Measurements from ENCODE around the gene CLSTN2.

Gene CLSTN2

DNA sequence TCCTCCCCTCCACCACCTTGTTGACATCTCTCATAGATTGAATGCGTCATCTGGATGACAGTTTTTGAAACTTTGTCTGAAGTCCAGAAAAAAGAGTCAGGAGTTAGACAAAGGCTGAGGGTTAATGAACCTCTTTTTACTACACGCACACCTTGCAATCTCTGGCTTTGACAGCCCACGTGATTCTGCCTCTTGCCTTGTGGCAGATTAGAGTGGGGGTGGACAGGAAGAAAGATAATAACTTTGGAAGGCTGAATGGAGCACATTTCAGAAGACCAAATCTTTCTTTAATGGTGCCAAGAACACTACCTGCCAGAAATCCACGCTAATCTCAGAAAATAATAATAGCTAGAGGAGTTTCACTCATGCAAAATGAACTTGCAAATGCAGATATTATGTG is 415.0 kb downstream of the CLSTN2 start:
- DNase-seq: no peak

DNA sequence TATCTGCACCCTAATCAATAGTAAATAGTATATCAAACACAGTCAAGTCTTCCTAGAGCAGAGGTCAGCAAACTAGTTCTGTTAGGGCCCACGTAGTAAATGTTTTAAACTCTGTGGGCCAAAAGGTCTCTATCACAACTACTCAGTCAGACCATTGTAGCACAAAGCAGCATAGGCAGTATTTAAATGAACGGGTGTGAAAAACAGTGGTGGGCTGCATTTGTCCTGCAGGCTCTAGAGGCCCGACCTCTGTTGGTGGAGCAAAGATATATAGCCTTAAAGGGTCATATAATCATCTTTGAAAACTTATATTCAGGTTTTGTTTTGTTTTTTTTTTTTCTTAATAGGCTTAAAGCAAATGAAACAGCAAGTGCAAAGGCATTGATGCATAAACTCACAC is 416.5 kb downstream of the CLSTN2 start:
- DNase-seq: no peak

DNA sequence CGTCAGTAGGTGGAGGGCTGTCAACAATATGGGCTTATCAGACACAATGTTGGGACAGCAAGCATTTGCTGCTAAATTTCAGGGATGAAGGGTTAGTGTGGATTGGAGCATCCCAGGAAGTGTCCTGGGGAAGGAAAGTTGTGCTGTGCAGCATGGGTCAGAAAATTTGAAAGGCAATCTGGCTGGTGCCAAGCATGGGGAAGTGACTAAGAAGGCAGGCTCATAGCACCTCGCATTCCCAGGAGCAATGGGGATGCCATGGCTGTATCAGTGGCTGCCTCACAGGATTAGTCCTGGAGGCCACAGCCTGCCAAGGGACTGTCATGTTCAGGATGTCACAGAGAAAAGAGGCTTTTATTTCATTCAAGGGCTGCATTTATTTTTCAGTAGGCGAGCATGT is 420.5 kb downstream of the CLSTN2 start:
- DNase-seq: no peak

DNA sequence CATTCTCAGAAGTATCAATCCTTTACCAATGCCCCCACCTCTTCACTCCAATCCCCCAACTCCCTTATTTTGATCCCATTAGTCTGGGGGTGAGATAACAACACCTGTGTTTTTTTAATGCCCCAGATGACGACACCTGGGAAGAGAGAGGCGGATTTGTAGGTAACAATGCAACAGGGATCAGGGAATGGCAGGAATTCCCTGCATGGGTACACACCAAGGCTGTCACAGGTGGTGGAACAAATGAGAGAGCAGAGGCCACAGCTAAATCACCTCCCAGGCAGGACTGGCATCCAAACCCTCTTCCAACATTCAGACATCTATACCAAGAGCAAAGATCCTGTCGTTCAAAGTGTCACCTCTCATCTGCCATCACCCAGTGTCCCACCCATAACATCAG is 423.7 kb downstream of the CLSTN2 start:
- DNase-seq: no peak

DNA sequence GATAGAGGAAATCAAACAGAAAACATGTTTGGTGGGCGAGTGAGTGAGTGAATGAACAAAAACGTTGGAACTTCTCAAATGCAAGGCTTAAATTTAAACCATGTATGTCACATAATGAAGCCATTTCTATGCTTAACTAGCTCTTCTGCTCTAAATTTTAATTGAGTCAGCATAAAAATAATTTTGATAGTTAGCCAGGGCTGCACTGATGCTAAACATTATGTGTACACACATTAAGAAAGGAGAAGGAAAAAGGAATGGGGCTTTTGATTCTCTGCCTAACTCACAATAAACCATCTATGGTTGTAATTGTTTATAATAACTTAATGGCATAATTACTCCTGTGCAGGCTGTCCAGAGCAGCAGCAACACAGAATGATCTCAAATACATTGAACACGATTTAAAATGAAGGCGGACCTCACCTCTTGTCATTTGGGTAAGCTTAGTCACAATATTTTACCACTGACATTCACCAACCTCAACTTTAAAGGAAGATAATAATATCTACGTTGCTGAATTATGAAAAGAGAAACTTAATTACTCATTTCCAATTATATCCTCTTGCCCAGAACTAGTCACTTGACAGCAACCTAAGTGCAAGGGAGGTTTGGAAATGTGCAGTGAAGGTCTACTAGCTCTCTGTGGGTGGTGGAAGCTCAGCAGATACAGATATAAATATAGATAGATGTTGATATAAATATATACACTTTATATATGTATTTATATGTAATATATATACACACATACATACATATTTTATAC is 424.4 kb downstream of the CLSTN2 start:
- DNase-seq: no peak

DNA sequence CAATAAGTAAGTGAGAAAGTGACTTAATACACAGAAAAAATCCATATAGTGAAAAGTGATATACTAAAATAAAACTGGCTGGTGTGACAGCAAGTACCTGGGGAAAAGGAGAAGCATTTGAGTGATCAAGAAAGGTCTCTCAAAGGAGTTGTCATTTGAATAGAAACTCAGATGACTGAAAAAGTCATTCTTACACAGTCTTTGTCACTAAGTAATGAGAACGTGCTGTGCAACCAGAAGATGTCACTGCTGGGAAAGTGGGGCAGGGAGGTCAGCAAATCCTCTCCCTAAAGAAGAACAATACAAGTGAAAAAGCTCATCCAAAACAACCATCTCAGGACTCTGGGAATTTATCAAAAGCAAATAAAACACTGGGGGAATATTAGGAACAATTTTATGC is 425.3 kb downstream of the CLSTN2 start:
- DNase-seq: no peak

DNA sequence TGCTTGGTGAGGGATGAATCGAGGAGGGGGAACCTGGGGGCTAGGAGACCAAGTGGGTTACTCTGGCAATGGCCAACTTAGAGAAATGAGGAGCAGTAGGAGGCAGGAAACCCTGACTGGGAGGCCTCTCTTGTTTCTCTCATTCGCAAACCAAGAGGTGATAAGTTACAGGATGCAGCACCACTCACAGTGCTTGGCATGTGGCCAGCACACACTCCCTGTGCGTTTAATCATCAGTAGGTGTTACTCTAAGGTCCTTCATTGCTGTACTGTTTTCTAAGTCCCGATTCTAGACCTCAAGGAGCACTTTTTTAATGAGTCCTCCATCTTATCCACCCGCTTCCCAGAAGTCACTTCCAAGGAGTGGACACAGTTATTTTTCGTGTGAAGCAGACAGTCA is 428.8 kb downstream of the CLSTN2 start:
- peak in 1 of 5 experiments; percentile 5 for DNase-seq

DNA sequence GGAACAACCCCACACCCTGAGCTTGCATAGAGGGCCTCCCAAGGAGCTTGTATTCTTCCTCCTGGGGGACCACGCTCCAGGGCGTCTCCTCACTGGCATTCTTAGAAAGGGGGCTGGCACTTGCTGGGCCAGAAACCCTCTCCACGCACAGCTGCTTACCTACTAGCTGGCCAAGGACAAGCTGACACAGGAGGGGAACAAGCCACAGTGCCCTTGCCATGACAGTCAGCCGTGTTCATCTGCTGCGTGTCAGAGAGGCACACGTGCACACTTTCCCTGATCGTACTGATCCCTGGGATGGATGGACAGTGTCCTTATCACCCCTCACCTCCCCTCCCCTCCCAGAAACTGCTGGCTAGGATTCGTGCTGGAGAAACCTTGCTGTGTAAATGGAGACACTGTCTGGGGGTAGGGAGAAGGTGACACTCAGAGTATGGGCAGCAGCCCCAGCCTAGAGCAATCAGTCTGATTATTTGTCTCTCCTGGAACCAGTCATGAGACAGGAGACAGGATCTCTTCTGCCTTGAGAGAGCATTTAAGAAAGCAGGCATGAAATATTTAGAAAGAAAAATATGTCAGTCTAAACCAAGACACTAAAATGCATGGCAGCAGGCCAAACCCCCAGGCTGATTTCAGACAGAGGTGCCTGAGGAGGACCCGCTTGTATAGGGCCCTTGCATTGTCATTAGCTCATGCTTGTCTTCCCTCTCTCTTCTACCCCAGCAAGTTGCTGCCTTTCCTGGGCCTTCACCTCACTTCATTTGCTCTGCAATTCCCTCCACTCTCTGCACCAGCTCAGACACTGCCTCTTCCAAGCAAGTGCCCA is 431.1 kb downstream of the CLSTN2 start:
- no peak for DNase-seq

DNA sequence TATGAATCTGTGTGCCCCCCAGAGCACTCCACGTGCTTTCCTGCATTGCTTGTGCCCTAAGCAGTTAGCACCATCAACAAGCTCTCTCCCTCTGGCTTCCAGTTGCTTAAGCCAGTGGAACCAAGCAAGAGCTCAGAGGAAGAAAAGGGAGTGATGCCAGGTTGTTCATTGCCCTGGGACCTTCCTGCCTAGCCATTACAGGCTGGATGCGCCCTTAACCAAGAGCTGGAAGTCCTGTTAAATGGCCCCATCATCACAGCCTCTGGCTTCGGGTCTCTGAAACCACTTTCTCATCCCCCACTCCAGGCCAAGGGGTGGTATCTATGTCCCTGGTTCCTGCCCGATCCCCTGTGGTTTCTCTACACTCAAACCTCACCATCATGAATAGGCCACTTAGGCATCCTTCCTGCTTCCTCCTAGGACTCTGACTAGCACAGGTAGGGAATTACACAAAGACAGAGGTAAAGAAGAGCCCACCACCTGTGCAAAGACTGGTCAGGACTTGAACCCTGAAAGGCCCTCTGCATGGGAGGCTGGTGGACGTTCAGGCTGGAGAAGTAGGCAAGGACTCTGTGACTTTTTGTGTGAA is 433.3 kb downstream of the CLSTN2 start:
- no peak for DNase-seq

DNA sequence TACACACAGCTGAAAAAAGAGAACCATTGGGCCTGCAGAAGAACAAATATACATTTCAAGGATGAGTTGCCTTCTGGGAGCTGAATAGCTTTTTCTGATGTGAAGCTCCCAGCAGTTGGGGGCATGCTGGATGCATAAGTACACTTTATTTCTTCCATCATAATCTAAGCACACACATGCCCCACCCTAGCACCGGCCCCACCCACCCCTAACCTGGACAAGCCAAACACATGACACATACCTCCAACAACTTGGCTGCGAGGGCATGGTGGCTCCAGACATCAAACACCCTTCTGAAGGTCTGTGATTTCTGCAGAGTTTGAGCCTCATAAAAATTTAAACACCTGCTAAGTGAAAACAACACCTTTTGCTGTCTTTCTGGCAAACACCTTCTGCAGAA is 435.7 kb downstream of the CLSTN2 start:
- no peak for DNase-seq

DNA sequence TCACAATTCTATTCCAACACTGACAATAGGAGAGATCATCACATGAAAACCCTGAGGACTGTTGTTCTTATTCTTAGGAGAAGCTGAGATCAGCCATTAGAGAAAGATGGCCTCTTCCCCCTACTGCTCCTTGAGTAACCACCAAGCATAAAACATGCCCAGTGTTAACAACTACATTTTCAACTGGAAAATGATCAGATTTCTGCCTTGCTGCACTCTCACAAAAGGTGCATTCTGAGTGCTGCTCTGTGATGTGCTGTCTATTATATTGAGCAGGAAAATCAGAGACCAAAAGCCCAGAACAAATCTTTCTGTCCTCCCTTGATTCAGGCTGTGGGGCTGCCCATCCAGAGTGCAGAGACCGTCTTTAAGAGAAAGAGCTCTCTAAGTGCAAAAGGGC is 438.2 kb downstream of the CLSTN2 start:
- no peak for DNase-seq

DNA sequence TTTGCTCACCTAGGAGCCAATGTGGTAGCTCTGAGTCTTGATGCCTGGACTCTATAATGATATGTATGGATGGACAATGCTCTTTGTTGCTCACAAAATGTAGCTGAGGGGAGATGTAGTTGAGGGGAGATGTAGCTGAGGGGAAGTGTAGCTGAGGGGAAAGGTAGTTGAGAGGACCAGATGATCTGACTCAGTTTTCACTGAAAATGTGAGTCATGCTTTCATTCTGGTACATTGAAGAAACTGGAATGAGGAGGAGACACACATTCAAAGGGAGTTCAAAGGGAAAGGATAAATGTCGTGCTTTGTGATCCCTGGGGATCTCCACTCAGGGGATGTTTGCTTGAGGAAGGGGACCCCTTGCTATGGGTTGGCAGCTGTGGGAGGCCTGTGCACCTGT is 440.0 kb downstream of the CLSTN2 start:
- DNase-seq: no peak

DNA sequence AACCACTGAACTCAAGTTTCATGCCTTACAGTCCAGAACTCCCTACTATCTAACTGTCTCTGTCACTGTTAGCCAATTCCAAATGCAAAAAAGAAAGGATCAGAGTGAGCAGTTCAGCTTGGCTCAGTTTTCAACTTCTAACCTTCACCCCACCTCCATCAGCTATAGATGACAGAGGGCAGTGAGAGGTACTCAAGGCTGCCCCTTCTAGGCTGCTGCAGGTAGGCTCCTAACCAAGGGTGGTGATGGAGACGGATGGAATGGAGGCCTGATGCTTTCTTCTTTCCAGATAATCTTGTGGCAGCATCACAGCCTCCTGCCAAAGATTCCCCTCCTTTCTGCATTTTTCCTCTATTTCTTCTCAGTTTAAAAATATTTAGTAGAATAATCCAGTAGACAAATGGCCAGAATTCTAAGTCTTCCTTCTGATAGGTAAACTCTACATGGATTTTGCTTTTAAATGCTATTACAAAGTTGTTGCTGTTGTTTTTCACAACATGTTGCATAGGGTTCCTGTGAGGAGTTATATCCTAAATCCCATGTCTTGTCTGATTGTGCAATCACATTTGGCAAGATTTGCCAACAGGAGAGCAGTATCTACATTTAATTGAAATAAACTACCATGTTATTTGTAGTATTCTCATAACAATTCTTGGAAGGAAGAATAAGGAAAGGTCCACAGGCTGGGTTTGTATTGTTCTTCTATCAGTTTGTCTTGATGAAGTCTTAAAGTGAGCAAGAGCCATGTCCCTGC is 441.3 kb downstream of the CLSTN2 start:
- DNase-seq: no peak

DNA sequence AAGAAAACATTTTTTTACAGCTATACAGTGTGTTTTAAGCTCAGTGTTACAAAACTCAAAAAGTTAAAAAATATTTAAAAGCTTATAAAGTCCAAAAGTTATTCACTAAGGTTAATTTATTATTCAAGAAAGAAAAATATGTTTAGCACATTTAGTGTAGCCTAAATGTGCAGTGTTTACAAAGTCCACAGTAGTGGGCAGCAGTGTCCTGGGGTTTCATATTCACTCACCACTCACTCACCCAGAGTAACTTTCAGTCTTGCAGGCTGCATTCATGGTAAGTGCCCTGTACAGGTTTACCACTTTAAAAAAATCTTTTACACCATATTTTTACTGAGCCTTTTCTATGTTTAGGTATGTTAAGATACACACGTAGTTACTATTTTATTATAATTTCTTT is 442.7 kb downstream of the CLSTN2 start:
- no peak for DNase-seq

DNA sequence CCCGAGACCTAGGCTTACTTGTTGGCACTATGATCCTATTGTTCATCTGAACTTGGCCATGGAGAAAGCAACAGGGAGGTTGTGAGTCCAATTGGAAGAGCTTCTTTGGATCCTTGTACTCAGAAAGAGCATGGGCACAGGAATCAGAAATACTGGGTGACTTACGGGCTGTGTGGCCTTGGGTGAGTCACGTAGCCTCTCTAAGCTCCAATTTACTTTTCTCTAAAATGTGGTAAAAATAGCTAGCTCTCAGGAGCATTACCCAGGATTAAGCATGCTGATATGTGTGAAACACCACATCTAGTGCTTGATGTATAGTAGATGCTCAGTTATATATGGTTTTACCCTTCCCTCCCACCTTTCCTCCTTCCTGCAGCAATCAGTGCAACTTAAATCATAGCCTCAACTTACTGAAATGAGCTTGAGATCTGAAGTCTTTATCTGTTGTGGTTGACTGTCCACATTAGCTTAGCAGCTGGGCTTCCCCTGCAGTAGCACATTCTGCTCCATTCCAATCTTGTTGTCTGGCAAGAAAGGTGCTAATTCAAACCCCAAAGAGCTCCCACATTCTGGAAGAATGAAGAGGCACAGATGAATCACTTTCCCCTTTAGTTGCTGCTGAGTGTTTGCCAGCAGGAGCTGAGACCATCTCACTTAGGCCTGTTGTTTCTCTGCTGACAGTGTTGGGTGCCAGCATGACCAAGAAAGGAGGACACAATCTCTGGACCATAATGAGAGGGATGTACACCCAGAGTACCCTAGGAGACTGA is 443.8 kb downstream of the CLSTN2 start:
- DNase-seq: no peak

DNA sequence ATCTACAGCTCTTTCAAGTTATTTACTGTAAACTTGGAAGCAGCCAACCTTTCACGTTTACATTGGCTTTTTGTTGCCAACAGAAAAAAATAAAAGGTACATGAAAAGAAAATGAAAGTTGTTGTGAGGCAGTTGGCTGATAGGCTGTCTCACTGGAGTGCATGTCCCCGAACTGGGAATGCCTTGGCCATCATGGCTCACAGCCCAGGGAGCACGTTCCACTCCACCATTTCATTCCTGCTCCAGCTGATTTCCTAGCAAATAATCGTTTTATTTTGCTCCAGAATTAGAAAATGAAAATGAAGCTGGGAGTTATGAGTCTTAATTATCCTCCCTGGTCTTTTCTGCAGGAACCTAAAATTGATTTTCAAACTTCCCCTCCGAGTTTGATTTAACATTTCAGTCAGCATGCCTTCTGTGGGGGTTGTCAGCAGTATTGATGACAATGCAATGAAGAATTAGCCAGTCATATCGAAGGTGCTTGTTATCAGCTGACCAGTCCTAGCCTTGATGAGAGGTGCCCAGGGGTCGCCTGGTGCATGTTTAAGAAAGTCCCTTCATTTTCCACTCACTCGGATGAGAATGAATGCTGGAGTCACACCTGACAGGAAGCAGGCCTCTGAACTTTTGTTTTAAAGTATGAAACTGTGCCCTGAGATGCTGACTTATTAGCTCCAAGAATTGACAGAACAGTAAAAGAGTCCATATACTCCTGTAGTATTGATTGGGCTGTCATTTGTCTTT is 449.2 kb downstream of the CLSTN2 start:
- DNase-seq: no peak

DNA sequence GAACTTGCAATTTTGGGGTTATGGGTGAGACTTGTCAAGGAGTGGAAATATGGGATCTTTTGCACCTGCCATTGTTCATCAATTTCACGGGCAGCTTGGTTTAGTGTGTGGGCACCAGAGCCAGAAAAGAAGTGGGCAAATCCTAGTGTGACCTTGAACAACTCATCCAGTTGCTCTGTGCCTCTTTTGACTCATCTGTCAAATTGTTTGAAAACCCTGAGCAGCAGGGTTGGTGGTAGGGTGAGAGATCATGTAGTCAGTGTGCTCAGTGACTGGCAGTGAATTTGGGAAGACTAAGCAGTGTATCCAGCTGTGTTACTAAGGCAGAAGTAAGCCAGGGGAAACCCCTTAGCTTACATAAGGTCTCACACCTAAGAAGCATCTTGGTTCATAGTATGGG is 449.9 kb downstream of the CLSTN2 start:
- no peak for DNase-seq

DNA sequence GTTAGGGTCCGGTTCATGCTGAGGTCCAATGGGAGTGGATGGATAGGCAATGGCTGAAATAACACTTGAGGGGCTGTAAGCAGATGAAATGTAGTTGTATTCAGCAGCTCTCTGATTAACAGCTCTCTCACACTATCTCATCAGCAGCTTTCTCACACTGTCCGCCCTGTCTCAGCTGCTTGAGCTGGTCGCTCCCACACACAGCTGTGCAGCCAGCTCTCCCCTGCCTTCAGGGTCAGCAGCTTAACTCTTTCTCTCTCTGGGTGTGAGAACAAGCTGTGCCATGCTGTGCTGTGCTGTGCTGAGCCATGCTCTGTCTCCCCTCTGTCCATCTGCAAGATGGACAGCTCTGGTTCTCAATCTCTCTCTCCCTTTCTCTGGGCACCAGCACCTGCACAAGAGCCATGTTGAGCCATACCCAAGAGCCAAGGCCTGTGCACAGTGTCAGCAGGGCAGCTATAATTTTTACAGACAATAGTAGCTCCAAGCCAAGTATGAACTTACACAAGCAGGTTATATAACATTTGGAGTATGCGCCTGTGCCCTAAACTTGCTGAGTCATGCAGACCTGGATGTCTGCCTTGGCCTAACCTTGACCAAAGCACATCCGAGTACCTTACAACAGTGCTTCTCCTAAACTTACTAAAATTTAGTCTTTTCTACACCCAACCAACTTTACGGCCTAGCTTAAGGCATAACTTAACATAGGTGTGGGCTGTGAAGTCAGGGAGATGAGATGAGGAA is 451.5 kb downstream of the CLSTN2 start:
- DNase-seq: no peak

DNA sequence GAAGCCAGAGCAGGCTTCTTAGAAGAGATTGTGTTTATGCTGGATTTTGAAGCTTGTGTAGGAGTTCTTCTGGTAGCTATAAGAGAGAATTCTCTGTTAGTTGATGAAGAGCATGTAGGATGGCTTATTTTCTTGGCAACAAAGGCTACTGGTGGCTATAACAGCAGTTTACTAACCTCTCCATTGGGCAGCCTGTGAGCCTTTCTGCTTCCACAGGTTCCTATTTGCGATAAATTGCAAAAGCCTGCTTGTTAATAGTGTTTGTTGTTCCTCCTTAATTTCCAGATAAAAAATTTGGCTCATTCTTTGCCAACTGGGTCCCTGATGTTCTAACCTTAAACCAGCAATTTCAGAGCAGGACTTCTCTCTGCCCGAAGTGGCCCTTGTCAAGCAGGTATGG is 452.3 kb downstream of the CLSTN2 start:
- no peak for DNase-seq

DNA sequence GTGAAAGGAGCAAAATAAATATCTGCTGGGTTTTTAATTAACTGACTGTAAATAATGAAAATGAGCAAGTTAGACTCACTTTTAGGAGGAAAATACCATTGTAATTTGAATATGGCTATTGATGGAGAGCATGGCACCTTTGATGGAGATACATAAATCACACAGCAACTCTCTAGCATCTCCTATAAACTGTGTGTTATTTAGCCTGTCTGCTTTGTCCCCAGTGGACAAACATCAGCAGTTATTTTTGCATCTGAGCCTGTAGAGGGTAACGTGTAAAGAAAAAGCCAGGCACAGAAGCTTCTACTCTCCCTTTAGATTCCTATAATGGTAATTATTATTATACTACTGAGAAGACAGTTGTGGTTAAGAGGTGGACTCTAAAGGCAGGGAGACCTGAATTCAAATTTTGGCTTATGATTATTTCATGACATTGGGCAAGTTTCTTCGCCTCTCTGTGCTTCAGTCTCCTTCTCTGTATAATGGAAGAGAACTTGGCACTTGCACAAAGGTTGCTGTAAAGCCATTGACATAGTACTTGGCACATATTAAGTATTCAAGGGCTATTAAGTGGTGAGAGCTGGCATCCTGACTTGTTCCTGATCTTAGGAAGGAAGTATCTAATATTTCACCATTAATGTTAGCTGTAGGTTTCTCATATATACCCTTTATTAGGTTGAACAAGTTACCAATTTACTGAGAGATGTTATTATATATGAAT is 453.4 kb downstream of the CLSTN2 start:
- no peak for DNase-seq
